ENCODE measurements around the gene NRXN3. TPM values are rescaled to one million over a fixed set of nuclear protein-coding genes. Genes with fewer than 3 reads are reported as not detected.

Gene NRXN3
- polyA plus RNA-seq, 1 of the 3 experiments (the other 2 are of a cell fraction): 1.6 TPM

GRCh38 chr14:79466938-79467527 lies 1296.9 kb downstream of the NRXN3 start:
- H3F3A ChIP-seq (replicated peaks; ENCODE audit: insufficient read depth): no peaks in the 10 kb centered on the region
- H4K20me1 ChIP-seq (ENCODE audit: insufficient read depth): no peaks in the 10 kb centered on the region
- DNase-seq: no peak
- H2AFZ ChIP-seq (ENCODE audit: low read depth): no peak overlapping the region
- H3K4me2 ChIP-seq: no peak overlapping the region
- H3K36me3 ChIP-seq (replicated peaks in 1 of 2; ENCODE audit: control insufficient read depth in 1 of 2, insufficient read depth in 2 of 2, low read length in 1 of 2): no peaks in the 10 kb centered on the region
- H3K4me1 ChIP-seq (ENCODE audit: control insufficient read depth in 1 of 2, insufficient read depth in 2 of 2, low read depth in 1 of 2, low read length in 1 of 2): no peaks in the 10 kb centered on the region
- H3K9ac ChIP-seq: no peak overlapping the region
- H3K9me2 ChIP-seq: no peaks in the 10 kb centered on the region
- no peak for TF ChIP-seq ZBTB33 (IDR thresholded peaks at IDR 0.05; ENCODE audit: borderline replicate concordance, low read depth)
- no peak for TF ChIP-seq REST (IDR thresholded peaks at IDR 0.05; ENCODE audit: low read depth, low read length)
- no peak for TF ChIP-seq JUND (IDR thresholded peaks at IDR 0.05)
- TF ChIP-seq, protein P1, sequence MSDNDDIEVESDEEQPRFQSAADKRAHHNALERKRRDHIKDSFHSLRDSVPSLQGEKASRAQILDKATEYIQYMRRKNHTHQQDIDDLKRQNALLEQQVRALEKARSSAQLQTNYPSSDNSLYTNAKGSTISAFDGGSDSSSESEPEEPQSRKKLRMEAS (IDR thresholded peaks at IDR 0.05; ENCODE audit: low read depth): no peak
- TF ChIP-seq RXRA (IDR thresholded peaks at IDR 0.05; ENCODE audit: borderline replicate concordance, low read depth): no peak
- TF ChIP-seq FOSL2 (IDR thresholded peaks at IDR 0.05; ENCODE audit: borderline replicate concordance, low read depth): no peak
- TF ChIP-seq SMC3 (IDR thresholded peaks at IDR 0.05; ENCODE audit: low read depth, low read length): no peak
- TF ChIP-seq IRF3 (IDR thresholded peaks at IDR 0.05; ENCODE audit: low read depth, low read length): no peak
- TF ChIP-seq ELF1 (IDR thresholded peaks at IDR 0.05): no peak
- POLR2A ChIA-PET: no interaction called here
- H3K27me3 ChIP-seq (ENCODE audit: insufficient read depth): no peaks in the 10 kb centered on the region
- no peaks in the 10 kb centered on the region for H3K79me2 ChIP-seq (ENCODE audit: insufficient read depth)
- CTCF ChIA-PET: no interaction called here
- 68% methylated on average over 13 of the region's 13 CpGs for WGBS (ENCODE audit: low lambda C conversion rate)
- H3K4me3 ChIP-seq (ENCODE audit: low read depth in 2 of 2, low read length in 1 of 2): no peak overlapping the region
- no peak overlapping the region for H3K27ac ChIP-seq (ENCODE audit: low read depth in 2 of 2, low read length in 1 of 2)
- no peaks in the 10 kb centered on the region for H3K9me3 ChIP-seq

DNA sequence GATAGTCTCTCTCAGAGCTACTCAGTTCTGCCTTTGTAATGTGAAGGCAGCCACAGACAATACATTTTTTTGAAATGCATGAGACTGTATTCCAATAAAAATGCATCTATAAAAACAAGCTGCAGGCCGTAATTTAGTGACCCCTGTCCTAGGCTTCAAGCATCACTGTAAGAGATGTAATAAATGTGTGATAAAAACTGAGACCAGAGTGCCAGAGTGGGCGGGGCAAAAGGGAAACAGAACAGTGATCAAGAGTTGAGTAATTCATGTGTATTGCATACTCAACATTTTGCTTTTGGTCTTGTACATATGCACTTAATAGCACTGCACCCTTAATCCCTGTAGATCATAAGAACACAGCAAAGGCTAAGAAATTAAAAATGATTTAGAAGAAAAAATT lies 1297.7 kb downstream of the NRXN3 start:
- H4K20me1 ChIP-seq (ENCODE audit: insufficient read depth): no peaks in the 10 kb centered on the region
- no peak for DNase-seq
- ChIA-PET CTCF (no interaction called here), POLR2A (no interaction called here)
- H3K27ac ChIP-seq (ENCODE audit: low read depth in 2 of 2, low read length in 1 of 2): no peak overlapping the region
- no peaks in the 10 kb centered on the region for H3K9me2 ChIP-seq
- no peak overlapping the region for H2AFZ ChIP-seq (ENCODE audit: low read depth)
- no peaks in the 10 kb centered on the region for H3K4me1 ChIP-seq (ENCODE audit: control insufficient read depth in 1 of 2, insufficient read depth in 2 of 2, low read depth in 1 of 2, low read length in 1 of 2)
- no peak overlapping the region for H3K4me2 ChIP-seq
- no peak overlapping the region for H3K9ac ChIP-seq
- no peaks in the 10 kb centered on the region for H3K27me3 ChIP-seq (ENCODE audit: insufficient read depth)
- H3K36me3 ChIP-seq (replicated peaks in 1 of 2; ENCODE audit: control insufficient read depth in 1 of 2, insufficient read depth in 2 of 2, low read length in 1 of 2): no peaks in the 10 kb centered on the region
- no peak overlapping the region for H3K4me3 ChIP-seq (ENCODE audit: low read depth in 2 of 2, low read length in 1 of 2)
- H3F3A ChIP-seq (replicated peaks; ENCODE audit: insufficient read depth): no peaks in the 10 kb centered on the region
- WGBS (ENCODE audit: low lambda C conversion rate): 24% methylated on average over 2 of the region's 2 CpGs
- H3K9me3 ChIP-seq: no peaks in the 10 kb centered on the region
- H3K79me2 ChIP-seq (ENCODE audit: insufficient read depth): no peaks in the 10 kb centered on the region
- TF ChIP-seq, protein P2, sequence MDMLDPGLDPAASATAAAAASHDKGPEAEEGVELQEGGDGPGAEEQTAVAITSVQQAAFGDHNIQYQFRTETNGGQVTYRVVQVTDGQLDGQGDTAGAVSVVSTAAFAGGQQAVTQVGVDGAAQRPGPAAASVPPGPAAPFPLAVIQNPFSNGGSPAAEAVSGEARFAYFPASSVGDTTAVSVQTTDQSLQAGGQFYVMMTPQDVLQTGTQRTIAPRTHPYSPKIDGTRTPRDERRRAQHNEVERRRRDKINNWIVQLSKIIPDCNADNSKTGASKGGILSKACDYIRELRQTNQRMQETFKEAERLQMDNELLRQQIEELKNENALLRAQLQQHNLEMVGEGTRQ (IDR thresholded peaks at IDR 0.05; ENCODE audit: borderline replicate concordance, low read depth, low read length): no peak
- TF ChIP-seq RCOR1 (IDR thresholded peaks at IDR 0.05; ENCODE audit: low read length) (no peak), FOXM1 (IDR thresholded peaks at IDR 0.05; ENCODE audit: low read depth) (no peak), EP300 (IDR thresholded peaks at IDR 0.05; ENCODE audit: borderline replicate concordance in 1 of 2, low read depth in 1 of 2, low read length in 1 of 2) (no peak), IRF3 (IDR thresholded peaks at IDR 0.05; ENCODE audit: low read depth, low read length) (no peak), NRF1 (IDR thresholded peaks at IDR 0.05; ENCODE audit: low read depth, low read length) (no peak), FOXJ3 (CRISPR knock-in tag; IDR thresholded peaks at IDR 0.05) (no peak)
- TF ChIP-seq, protein P1 (IDR thresholded peaks at IDR 0.05; ENCODE audit: low read depth): no peak

Measured in SK-N-SH (cell line).